Loucy (cell line): ENCODE measurements around the gene PCDHGA6.

Source experiments
- CTCF ChIP-seq: fragments of 200-600 bp; sonication (generic); conservative IDR thresholded peaks from 2 replicates; pipeline ENCODE4 v1.5.1; 2014; ENCODE audit warnings: mild to moderate bottlenecking, antibody characterized with exemption, low read length
- EZH2phosphoT487 ChIP-seq: fragments of 200-600 bp; IDR thresholded peaks from 2 replicates; pipeline ENCODE4 v1.6.1; 2018; ENCODE audit warnings: antibody characterized with exemption, mild to moderate bottlenecking, moderate library complexity, borderline replicate concordance

DNA sequence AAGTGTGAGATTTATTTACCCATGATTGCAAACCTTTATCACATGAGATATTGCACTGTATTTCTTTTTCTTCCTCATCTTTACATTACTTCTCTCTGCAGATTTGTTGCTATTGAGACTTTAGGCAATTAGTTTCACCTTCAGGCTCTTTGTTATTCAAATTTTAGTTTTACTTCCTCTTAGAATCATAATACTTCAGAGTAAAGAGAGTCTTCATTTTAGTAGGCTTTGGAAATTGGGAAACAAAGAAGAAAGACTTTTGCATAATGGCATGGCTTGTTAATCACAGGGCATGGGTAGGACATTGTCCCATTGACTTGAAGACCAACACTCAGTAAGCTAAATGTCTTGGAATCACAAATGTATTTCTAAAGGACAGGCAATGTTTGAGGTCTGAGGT lies 11.0 kb upstream of the PCDHGA6 start:
- no peak for TF ChIP-seq CTCF
- no peak for TF ChIP-seq EZH2phosphoT487
